Upper lobe of right lung (tissue), 1 donor: Measurements from ENCODE around the gene ICOSLG. TPM values are rescaled to one million over a fixed set of nuclear protein-coding genes. Genes with fewer than 3 reads are reported as not detected.

Experiments used
- ATAC-seq: fragments of 200-7000 bp; cut with Tn5 transposase; one replicate; pipeline ENCODE4 v1.9.1; 2020; ENCODE audit warnings: mild to moderate bottlenecking, moderate library complexity
- DNase-seq: peaks from one replicate; pipeline ENCODE4 v3.0.0-alpha.2; 2020
- H3K27ac ChIP-seq: fragments of 200-600 bp; one replicate; pipeline ENCODE4 v1.8.0; 2022
- H3K27me3 ChIP-seq: fragments of 200-600 bp; one replicate; pipeline ENCODE4 v1.8.0; 2022; ENCODE audit warnings: mild to moderate bottlenecking
- H3K36me3 ChIP-seq: fragments of 200-600 bp; one replicate; pipeline ENCODE4 v1.8.0; 2022
- H3K4me1 ChIP-seq: fragments of 200-600 bp; one replicate; pipeline ENCODE4 v1.8.0; 2022
- H3K4me3 ChIP-seq: fragments of 200-600 bp; one replicate; pipeline ENCODE4 v1.8.0; 2022; ENCODE audit warnings: mild to moderate bottlenecking
- H3K9me3 ChIP-seq: fragments of 200-600 bp; one replicate; pipeline ENCODE4 v1.8.0; 2022
- CTCF ChIP-seq: fragments of 200-600 bp; IDR thresholded peaks from one replicate; pipeline ENCODE4 v1.8.0; 2022; ENCODE audit warnings: antibody characterized with exemption
- intact Hi-C: fragments of 100-400 bp; cut with DNase I; formaldehyde crosslinking; loops from one replicate; pipeline ENCODE4 v1.11.0; 2022
- total RNA-seq: library from RNA; stranded (reverse); fragmentation: NEBNext Ultra II Directional; extraction: Animal tissue kit (Norgen Biotek cat#: 25700); gene quantifications from one replicate; pipeline ENCODE4 v1.2.1, GENCODE V29; 2021
- donor health status: DM: no; HTN: yes; CAD: no; lungs with severe emphysema.

The ICOSLG gene
- total RNA-seq, 1 donor from 2014 or later: 11.3 TPM

GRCh38 chr21:44262338-44263056 lies 21.8 kb upstream of the ICOSLG start:
- Histone ChIP-seq H3K4me1 (no peaks in the 10 kb centered on the region), H3K4me3 (no peak overlapping the region), H3K36me3 (no peaks in the 10 kb centered on the region), H3K27me3 (no peaks in the 10 kb centered on the region), H3K27ac (no peak overlapping the region), H3K9me3 (no peaks in the 10 kb centered on the region)
- no peak for TF ChIP-seq CTCF
- no peak for DNase-seq
- intact Hi-C loops: no loop called here
- ATAC-seq: no peak

- no peaks in the 10 kb centered on the region for H3K9me3 ChIP-seq
- H3K4me1 ChIP-seq: no peaks in the 10 kb centered on the region
- no peaks in the 10 kb centered on the region for H3K27me3 ChIP-seq
- no peak for TF ChIP-seq CTCF
- no peak for ATAC-seq
- no peak within 1 kb of the TSS for H3K4me3 ChIP-seq
- no peak for DNase-seq
- no peaks in the 10 kb centered on the region for H3K36me3 ChIP-seq
- no peak within 1 kb of the TSS for H3K27ac ChIP-seq
- intact Hi-C loops: no loop called here
Measured at GRCh38 chr21:44261675-44262295, 21.0 kb upstream of the ICOSLG start, which contains the start of gene DNMT3L. Gene DNMT3L (minus strand): TSS chr21:44261897. CDS start chr21:44261259, 638 bp downstream.

- no peak overlapping the region for H3K27ac ChIP-seq
- no peaks in the 10 kb centered on the region for H3K4me1 ChIP-seq
- DNase-seq (no peak), ATAC-seq (no peak)
- intact Hi-C loops: no loop called here
- no peaks in the 10 kb centered on the region for H3K36me3 ChIP-seq
- no peaks in the 10 kb centered on the region for H3K9me3 ChIP-seq
- H3K27me3 ChIP-seq: no peaks in the 10 kb centered on the region
- H3K4me3 ChIP-seq: no peak overlapping the region
- no peak for TF ChIP-seq CTCF
Measured at GRCh38 chr21:44260791-44261631, 20.3 kb upstream of the ICOSLG start.

- Histone ChIP-seq H3K27me3 (no peaks in the 10 kb centered on the region), H3K27ac (no peak overlapping the region), H3K4me3 (no peak overlapping the region), H3K36me3 (no peaks in the 10 kb centered on the region), H3K9me3 (no peaks in the 10 kb centered on the region), H3K4me1 (no peaks in the 10 kb centered on the region)
- no peak for DNase-seq
- intact Hi-C loops: no loop called here
- no peak for ATAC-seq
- TF ChIP-seq CTCF: no peak
Measured at GRCh38 chr21:44260066-44260465, 19.3 kb upstream of the ICOSLG start.

GRCh38 chr21:44259082-44259705 lies 18.5 kb upstream of the ICOSLG start:
- peaks cover 6% of the 10 kb centered on the region for H3K4me1 ChIP-seq
- no peak for TF ChIP-seq CTCF
- H3K27ac ChIP-seq: no peak overlapping the region
- no peaks in the 10 kb centered on the region for H3K27me3 ChIP-seq
- no peaks in the 10 kb centered on the region for H3K9me3 ChIP-seq
- ATAC-seq (no peak), DNase-seq (no peak)
- H3K36me3 ChIP-seq: no peaks in the 10 kb centered on the region
- intact Hi-C loops: no loop called here
- no peak overlapping the region for H3K4me3 ChIP-seq
